Left lung (tissue), 10 donors: ENCODE data around the gene METTL2A. TPM values are rescaled to one million over a fixed set of nuclear protein-coding genes. Genes with fewer than 3 reads are reported as not detected.
"Not testable (repeated sequence)": the region's sequence is repeated elsewhere in the genome, so short reads cannot be mapped to it uniquely, and the experiment has no call there.

Experiments used
- ATAC-seq: fragments of 200-7000 bp; cut with Tn5 transposase; one replicate; pipeline ENCODE4 v1.9.1; 2020; ENCODE audit warnings: moderate library complexity
- DNase-seq, 4 donors: peaks; one replicate each; pipeline ENCODE4 v3.0.0-alpha.2; 2013 to 2020
- H3K27ac ChIP-seq, 2 donors: fragments of 200-600 bp; sonication (generic) in 1 of 2; one replicate each; pipeline versions ENCODE4 v1.5.0 to v1.8.0; 2020 to 2021
- H3K27me3 ChIP-seq, 2 donors: fragments of 200-600 bp; sonication (generic) in 1 of 2; one replicate each; pipeline versions ENCODE4 v1.5.0 to v1.8.0; 2020 to 2021
- H3K36me3 ChIP-seq, 2 donors: fragments of 200-600 bp; sonication (generic) in 1 of 2; one replicate each; pipeline versions ENCODE4 v1.5.0 to v1.8.0; 2020 to 2021
- H3K4me1 ChIP-seq, 2 donors: fragments of 200-600 bp; one replicate each; pipeline ENCODE4 v1.8.0; 2021
- H3K4me3 ChIP-seq, 2 donors: fragments of 200-600 bp; sonication (generic) in 1 of 2; one replicate each; pipeline versions ENCODE4 v1.5.0 to v1.8.0; 2020 to 2021; ENCODE audit warnings: mild to moderate bottlenecking in 1 of 2
- H3K9me3 ChIP-seq, 2 donors: fragments of 200-600 bp; sonication (generic) in 1 of 2; one replicate each; pipeline versions ENCODE4 v1.5.0 to v1.8.0; 2020 to 2021
- intact Hi-C, 2 donors: fragments of 100-400 bp; cut with DNase I; formaldehyde crosslinking; loops; one replicate each; pipeline versions ENCODE4 v1.11.2 to v1.14.2; 2022
- polyA plus RNA-seq, 6 donors: library from polyadenylated mRNA; unstranded; fragments of 120-200 nt; gene quantifications; one replicate each; pipeline ENCODE4 v1.2.1, GENCODE V29; 2013; ENCODE audit not compliant: insufficient read length in 6 of 6
- total RNA-seq, 2 donors: library from RNA; stranded (reverse); fragmentation: NEBNext Ultra II Directional; extraction: Animal tissue kit (Norgen Biotek cat#: 25700); gene quantifications; one replicate each; pipeline ENCODE4 v1.2.1, GENCODE V29; 2021
- donor health status: DM: no; HTN: yes; CAD: no.
- donor health status: DM: no; HTN: no; CAD: no.

The METTL2A gene
- total and polyA plus RNA-seq, 8 donors = 16.1 to 21.2 (median 19.5) TPM

DNA sequence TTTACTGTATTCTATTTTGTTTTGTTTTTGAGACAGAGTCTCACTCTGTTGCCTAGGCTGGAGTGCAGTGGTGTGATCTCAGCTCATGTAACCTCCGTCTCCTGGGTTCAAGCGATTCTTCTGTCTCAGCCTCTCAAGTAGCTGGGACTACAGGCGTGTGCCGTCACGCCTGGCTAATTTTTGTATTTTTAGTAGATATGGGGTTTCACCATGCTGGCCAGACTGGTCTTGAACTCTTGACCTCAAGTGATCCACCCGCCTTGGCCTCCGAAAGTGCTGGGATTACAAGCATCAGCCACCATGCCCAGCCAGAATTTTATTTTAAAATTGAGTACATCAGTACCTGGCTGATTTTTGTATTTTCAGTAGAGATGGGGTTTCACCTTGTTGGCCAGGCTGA is 70.4 kb downstream of the METTL2A start:
- H3K27ac ChIP-seq, H3K9me3 ChIP-seq, ATAC-seq, H3K36me3 ChIP-seq, DNase-seq, H3K27me3 ChIP-seq, H3K4me1 ChIP-seq, H3K4me3 ChIP-seq, intact Hi-C loops: not testable (repeated sequence)

DNA sequence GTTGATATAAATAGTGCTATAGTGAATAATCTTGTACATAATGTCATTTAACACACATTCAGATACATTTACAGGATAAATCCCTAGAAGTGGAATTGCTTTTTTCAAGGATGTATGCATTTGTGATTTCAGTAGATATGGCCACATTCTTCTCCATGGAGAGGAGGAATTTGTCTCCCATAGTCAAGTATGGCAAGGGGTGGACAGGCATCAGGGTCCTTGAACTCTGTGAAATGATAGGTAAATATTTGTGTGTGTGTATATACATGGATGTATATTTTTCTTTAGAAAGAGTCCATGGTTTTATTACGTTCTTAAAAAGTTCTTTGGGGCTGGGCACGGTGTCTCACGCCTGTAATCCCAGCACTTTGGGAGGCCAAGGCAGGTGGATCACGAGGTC is 72.6 kb downstream of the METTL2A start:
- H3K27me3 ChIP-seq, DNase-seq, H3K27ac ChIP-seq, H3K36me3 ChIP-seq, H3K9me3 ChIP-seq, H3K4me1 ChIP-seq, H3K4me3 ChIP-seq, ATAC-seq, intact Hi-C loops: not testable (repeated sequence)

DNA sequence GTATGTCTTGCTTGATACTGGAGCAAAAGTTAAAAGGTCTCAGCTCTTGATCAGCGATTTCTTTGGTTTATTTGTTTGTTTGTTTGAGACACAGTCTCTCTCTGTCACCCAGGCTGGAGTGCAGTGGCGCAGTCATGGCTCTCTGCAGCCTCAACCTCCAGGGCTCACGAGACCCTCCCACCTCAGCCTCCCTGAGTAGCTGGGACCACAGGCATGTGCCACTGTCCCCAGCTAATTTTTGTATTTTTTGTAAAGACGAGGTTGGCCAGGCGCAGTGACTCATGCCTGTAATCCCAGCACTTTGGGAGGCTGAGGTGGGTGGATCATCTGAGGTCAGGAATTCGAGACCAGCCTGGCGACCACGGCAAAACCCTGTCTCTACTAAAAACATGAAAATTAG is 75.1 kb downstream of the METTL2A start:
- DNase-seq, H3K4me3 ChIP-seq, H3K36me3 ChIP-seq, H3K27ac ChIP-seq, H3K27me3 ChIP-seq, ATAC-seq, H3K4me1 ChIP-seq, intact Hi-C loops, H3K9me3 ChIP-seq: not testable (repeated sequence)

Other genes with a start within 250 kb of the METTL2A start
- not detected for gene EFCAB3, start 43.3 kb upstream of the METTL2A start, total RNA-seq
- under 1 TPM; 0.20 to 0.93 (median 0.43) TPM for gene EFCAB3, start 43.3 kb upstream of the METTL2A start, polyA plus RNA-seq
- 10 to 100 TPM; 32.2 to 34.7 TPM for gene TLK2, start 54.9 kb downstream of the METTL2A start, total RNA-seq
- gene TLK2, start 54.9 kb downstream of the METTL2A start, polyA plus RNA-seq = 10 to 100 TPM; 68.5 to 75.0 (median 70.0) TPM
- gene MRC2, start 203.8 kb downstream of the METTL2A start, total RNA-seq = 100 to 1,000 TPM in 1 of 2 donors, 10 to 100 TPM in 1; 93.3 to 151 TPM
- 100 to 1,000 TPM in 3 of 6 donors, 10 to 100 TPM in 3; 84.5 to 136 (median 101) TPM for gene MRC2, start 203.8 kb downstream of the METTL2A start, polyA plus RNA-seq